ENCODE results near the gene PDCD2L.

The PDCD2L gene

DNA sequence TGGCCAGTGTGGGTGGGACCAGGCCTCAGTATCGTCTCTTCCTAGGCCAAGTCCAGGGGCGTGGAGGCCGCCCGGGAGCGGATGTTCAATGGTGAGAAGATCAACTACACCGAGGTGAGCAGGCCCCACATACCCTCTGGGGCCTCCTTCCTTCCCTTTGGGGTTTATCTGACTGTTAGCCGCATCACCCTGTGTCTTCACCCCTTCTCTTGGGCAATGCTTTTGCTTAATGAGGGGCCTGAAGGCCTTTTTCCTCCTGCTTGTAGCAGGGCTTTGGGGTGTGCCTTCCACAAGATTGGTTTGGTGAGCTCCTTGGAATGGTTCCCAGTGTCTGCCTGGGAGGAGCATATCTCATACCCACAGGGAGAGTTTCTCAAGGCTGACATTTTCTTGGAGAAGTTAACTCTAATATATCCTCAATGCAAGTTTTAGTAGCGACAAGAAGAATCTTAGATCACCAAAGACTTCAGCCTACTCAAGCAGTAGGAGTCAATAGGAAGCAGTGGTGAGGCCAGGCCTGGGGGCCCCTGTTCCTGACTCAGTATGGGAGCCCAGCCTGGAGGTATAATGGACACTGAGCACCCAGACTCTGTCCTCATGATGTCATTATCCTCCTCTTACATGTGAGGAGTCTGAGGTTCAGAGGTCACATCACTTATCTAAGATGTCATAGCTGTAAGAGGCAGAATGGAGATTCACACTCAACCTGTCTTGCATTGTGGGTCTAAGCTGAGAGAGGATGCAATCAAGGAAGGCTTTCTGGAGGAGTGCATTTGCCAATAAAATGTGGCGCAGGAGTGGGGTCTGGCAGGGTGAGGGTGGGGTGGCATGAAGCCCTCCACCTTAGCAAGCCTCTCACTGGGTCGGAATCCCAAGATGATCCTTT, 37.2 kb upstream of the PDCD2L start:
- no peaks in the 10 kb centered on the region for H3K9me3 ChIP-seq (ENCODE audit: control insufficient read depth, insufficient read depth, low read depth, low read length)
- peaks cover 57 to 59% of the 10 kb centered on the region in 2 experiments for H3K36me3 ChIP-seq (ENCODE audit: control insufficient read depth in 2 of 2, insufficient read depth in 1 of 2, low read length in 2 of 2)
- TF ChIP-seq GLIS1 (tag by site-specific recombination; IDR thresholded peaks at IDR 0.05): 0 out of 2 replicates have a peak, but pooled peaks have one; percentile 9
- TF ChIP-seq ZNF600 (tag by site-specific recombination; IDR thresholded peaks at IDR 0.05): no peak
- TF ChIP-seq ZBTB21 (tag by site-specific recombination; IDR thresholded peaks at IDR 0.05): peak; percentile 27; the same call in 1 of the 2 replicates
- 0 out of 2 replicates have a peak, but pooled peaks have one; percentile 36 for TF ChIP-seq ZNF629 (tag by site-specific recombination; IDR thresholded peaks at IDR 0.05)
- TF ChIP-seq ZNF670 (tag by site-specific recombination; IDR thresholded peaks at IDR 0.05; ENCODE audit: low read depth): no peak
- no peak for TF ChIP-seq ZNF501 (tag by site-specific recombination; IDR thresholded peaks at IDR 0.05)
- 0 out of 2 replicates have a peak, but pooled peaks have one; percentile 5 for TF ChIP-seq ZNF596 (tag by site-specific recombination; IDR thresholded peaks at IDR 0.05)
- 0 out of 2 replicates have a peak, but pooled peaks have one; percentile 12 for TF ChIP-seq HOXA7 (CRISPR knock-in tag; IDR thresholded peaks at IDR 0.05; ENCODE audit: borderline replicate concordance)
- no peak for TF ChIP-seq TCF7L2 (IDR thresholded peaks at IDR 0.05; ENCODE audit: borderline replicate concordance, low read depth, low read length)
- TF ChIP-seq, protein P1, sequence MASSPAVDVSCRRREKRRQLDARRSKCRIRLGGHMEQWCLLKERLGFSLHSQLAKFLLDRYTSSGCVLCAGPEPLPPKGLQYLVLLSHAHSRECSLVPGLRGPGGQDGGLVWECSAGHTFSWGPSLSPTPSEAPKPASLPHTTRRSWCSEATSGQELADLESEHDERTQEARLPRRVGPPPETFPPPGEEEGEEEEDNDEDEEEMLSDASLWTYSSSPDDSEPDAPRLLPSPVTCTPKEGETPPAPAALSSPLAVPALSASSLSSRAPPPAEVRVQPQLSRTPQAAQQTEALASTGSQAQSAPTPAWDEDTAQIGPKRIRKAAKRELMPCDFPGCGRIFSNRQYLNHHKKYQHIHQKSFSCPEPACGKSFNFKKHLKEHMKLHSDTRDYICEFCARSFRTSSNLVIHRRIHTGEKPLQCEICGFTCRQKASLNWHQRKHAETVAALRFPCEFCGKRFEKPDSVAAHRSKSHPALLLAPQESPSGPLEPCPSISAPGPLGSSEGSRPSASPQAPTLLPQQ (tag by site-specific recombination; IDR thresholded peaks at IDR 0.05): 0 out of 2 replicates have a peak, but pooled peaks have one; percentile 17
- no peak for TF ChIP-seq IKZF3 (tag by site-specific recombination; IDR thresholded peaks at IDR 0.05)
- TF ChIP-seq, protein P2, sequence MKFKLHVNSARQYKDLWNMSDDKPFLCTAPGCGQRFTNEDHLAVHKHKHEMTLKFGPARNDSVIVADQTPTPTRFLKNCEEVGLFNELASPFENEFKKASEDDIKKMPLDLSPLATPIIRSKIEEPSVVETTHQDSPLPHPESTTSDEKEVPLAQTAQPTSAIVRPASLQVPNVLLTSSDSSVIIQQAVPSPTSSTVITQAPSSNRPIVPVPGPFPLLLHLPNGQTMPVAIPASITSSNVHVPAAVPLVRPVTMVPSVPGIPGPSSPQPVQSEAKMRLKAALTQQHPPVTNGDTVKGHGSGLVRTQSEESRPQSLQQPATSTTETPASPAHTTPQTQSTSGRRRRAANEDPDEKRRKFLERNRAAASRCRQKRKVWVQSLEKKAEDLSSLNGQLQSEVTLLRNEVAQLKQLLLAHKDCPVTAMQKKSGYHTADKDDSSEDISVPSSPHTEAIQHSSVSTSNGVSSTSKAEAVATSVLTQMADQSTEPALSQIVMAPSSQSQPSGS (tag by site-specific recombination; IDR thresholded peaks at IDR 0.05; ENCODE audit: low read depth): peak; percentile 84
- no peak for TF ChIP-seq ZNF184 (tag by site-specific recombination; IDR thresholded peaks at IDR 0.05)
- no peak for TF ChIP-seq ZNF777 (tag by site-specific recombination; IDR thresholded peaks at IDR 0.05; ENCODE audit: borderline replicate concordance)
- CTCF ChIA-PET: interaction anchor here (0.6 to 1.7 kb wide), 5 partner anchors 21 to 118 kb away, joined by 3 to 7 read pairs (median 4); no protein-coding TSS in a partner anchor
- POLR2A ChIA-PET: interaction anchor here (1.0 to 2.7 kb wide), 3 partner anchors 9 to 311 kb away, joined by 3 to 13 read pairs (median 3); partner anchors contain the start of genes UBA2 and ZNF302
- no peak overlapping the region for H3K4me3 ChIP-seq (ENCODE audit: low read depth, low read length)
- H3K27ac ChIP-seq (ENCODE audit: extremely low read depth, low read depth, low read length): peak overlapping the region; percentile 89
- H3K4me1 ChIP-seq (ENCODE audit: control insufficient read depth, insufficient read depth, low read length): peaks cover 17% of the 10 kb centered on the region

DNA sequence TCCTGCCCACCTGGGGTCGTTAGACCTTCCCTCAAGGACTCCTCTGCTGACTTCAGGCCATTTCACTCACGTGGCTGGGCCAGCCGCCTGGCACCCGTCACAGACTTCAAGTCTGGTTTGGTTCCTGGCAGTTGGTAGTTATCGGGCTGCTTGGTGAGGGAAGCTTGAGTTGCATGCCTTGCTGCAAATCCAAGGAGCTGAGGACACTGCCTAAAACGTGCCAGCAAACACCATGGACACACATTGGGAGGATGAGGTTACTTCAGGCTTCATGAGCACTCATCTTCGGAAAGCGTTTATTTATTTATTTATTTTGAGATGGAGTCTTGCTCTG, 36.6 kb upstream of the PDCD2L start:
- CTCF ChIA-PET: interaction anchor here (0.6 to 1.7 kb wide), 3 partner anchors 21 to 118 kb away, joined by 3 to 5 read pairs (median 4); no protein-coding TSS in a partner anchor
- H3K4me1 ChIP-seq (ENCODE audit: control insufficient read depth, insufficient read depth, low read length): peaks cover 17% of the 10 kb centered on the region
- H3K36me3 ChIP-seq (ENCODE audit: control insufficient read depth in 2 of 2, insufficient read depth in 1 of 2, low read length in 2 of 2): peaks cover 63 to 65% of the 10 kb centered on the region in 2 experiments
- 0 out of 2 replicates have a peak overlapping the region, but pooled peaks have one; percentile 34 for H3K27ac ChIP-seq (ENCODE audit: extremely low read depth, low read depth, low read length)
- H3K4me3 ChIP-seq (ENCODE audit: low read depth, low read length): no peak overlapping the region
- no peaks in the 10 kb centered on the region for H3K9me3 ChIP-seq (ENCODE audit: control insufficient read depth, insufficient read depth, low read depth, low read length)
- POLR2A ChIA-PET: interaction anchor here (0.6 to 1.0 kb wide), 2 partner anchors 9 to 14 kb away, joined by 3 to 4 read pairs; no protein-coding TSS in a partner anchor
- TF ChIP-seq, protein P3, sequence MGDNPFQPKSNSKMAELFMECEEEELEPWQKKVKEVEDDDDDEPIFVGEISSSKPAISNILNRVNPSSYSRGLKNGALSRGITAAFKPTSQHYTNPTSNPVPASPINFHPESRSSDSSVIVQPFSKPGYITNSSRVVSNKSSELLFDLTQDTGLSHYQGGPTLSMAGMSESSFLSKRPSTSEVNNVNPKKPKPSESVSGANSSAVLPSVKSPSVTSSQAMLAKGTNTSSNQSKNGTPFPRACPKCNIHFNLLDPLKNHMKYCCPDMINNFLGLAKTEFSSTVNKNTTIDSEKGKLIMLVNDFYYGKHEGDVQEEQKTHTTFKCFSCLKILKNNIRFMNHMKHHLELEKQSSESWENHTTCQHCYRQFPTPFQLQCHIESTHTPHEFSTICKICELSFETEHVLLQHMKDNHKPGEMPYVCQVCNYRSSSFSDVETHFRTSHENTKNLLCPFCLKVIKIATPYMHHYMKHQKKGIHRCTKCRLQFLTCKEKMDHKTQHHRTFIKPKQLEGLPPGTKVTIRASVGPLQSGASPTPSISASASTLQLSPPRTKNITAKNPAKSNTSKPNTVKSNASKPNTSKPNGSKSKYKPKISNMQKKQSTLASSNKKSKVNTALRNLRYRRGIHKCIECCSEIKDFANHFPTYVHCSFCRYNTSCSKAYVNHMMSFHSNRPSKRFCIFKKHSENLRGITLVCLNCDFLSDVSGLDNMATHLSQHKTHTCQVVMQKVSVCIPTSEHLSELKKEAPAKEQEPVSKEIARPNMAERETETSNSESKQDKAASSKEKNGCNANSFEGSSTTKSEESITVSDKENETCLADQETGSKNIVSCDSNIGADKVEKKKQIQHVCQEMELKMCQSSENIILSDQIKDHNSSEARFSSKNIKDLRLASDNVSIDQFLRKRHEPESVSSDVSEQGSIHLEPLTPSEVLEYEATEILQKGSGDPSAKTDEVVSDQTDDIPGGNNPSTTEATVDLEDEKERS (tag by site-specific recombination; IDR thresholded peaks at IDR 0.05): no peak
- TF ChIP-seq GFI1B (tag by site-specific recombination; IDR thresholded peaks at IDR 0.05): no peak
- TF ChIP-seq ZNF548 (tag by site-specific recombination; IDR thresholded peaks at IDR 0.05): no peak
- TF ChIP-seq ZNF138 (tag by site-specific recombination; IDR thresholded peaks at IDR 0.05; ENCODE audit: borderline replicate concordance): no peak
- TF ChIP-seq ZNF16 (tag by site-specific recombination; IDR thresholded peaks at IDR 0.05; ENCODE audit: low read depth): no peak
- no peak for TF ChIP-seq ZNF677 (tag by site-specific recombination; IDR thresholded peaks at IDR 0.05)
- TF ChIP-seq GLI2 (tag by site-specific recombination; IDR thresholded peaks at IDR 0.05; ENCODE audit: borderline replicate concordance, low read depth): no peak
- no peak for TF ChIP-seq ZNF580 (tag by site-specific recombination; IDR thresholded peaks at IDR 0.05)
- no peak for TF ChIP-seq ZNF623 (tag by site-specific recombination; IDR thresholded peaks at IDR 0.05)
- no peak for TF ChIP-seq ZNF639 (tag by site-specific recombination; IDR thresholded peaks at IDR 0.05)
- no peak for TF ChIP-seq ZSCAN30 (tag by site-specific recombination; IDR thresholded peaks at IDR 0.05)
- TF ChIP-seq MEIS1 (CRISPR knock-in tag; IDR thresholded peaks at IDR 0.05; ENCODE audit: borderline replicate concordance): no peak
- TF ChIP-seq ZNF514 (tag by site-specific recombination; IDR thresholded peaks at IDR 0.05): no peak
